Neutrophil (primary cell): ENCODE measurements around the gene RCN1.

Experiments used
- H3K27ac ChIP-seq: fragments of 200-600 bp; sonication (generic); 2 replicates; pipeline ENCODE4 v1.5.1; 2016; ENCODE audit warnings: mild to moderate bottlenecking, moderate library complexity
- H3K27me3 ChIP-seq: fragments of 200-600 bp; sonication (generic); 2 replicates; pipeline ENCODE4 v1.6.0; 2016; ENCODE audit warnings: mild to moderate bottlenecking
- H3K36me3 ChIP-seq: fragments of 200-600 bp; sonication (generic); 2 replicates; pipeline ENCODE4 v1.5.1; 2017
- H3K4me1 ChIP-seq, 2 experiments: fragments of 200-600 bp in 1 of 2; sonication (generic) in 1 of 2; 1 replicate in 1 of 2; 2 replicates in 1 of 2; pipeline versions ENCODE4 v1.5.1 to v1.6.1; 2013 to 2016; ENCODE audit warnings: low read depth in 1 of 2, low read length in 1 of 2, mild to moderate bottlenecking in 1 of 2, moderate library complexity in 1 of 2; ENCODE audit not compliant: control insufficient read depth in 1 of 2, insufficient read depth in 1 of 2
- H3K4me3 ChIP-seq, 2 experiments: fragments of 200-600 bp in 1 of 2; sonication (generic) in 1 of 2; 1 replicate in 1 of 2; 2 replicates in 1 of 2; pipeline ENCODE4 v1.5.1; 2013 to 2016; ENCODE audit warnings: low read depth in 1 of 2, low read length in 1 of 2, mild to moderate bottlenecking in 1 of 2, moderate library complexity in 1 of 2
- H3K9me3 ChIP-seq: fragments of 200-600 bp; sonication (generic); 2 replicates; pipeline ENCODE4 v1.5.1; 2016
- TF ChIP-seq, protein P1 (sequence below): fragments of 200-600 bp; sonication (generic); IDR thresholded peaks from 2 replicates; pipeline ENCODE4 v1.5.1; 2016; ENCODE audit warnings: antibody characterized with exemption

Gene RCN1

DNA sequence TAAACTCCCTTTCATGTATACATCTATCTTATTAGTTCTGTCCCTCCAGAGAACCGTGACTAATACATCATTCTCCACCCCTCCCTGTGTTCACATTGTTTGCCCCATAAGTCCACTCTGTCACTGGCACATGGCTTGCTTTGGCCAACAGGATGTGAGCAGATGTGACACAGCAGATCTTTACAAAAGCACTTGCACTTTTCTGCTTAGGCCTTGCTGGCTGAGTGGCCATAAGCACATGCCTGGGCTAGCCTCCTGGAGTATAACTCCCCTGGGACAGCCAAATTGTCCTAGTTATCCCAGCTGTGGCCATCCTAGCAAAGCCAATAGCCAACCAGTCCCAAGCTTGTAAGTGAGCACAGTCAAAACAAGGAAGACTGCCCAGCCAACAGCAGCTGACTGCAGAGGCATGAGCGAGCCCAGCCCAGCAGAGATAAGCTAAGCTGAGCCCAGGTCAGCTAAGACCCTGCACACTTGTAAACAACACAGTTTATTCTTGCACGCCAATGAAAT lies 9.7 kb upstream of the RCN1 start:
- H3K27me3 ChIP-seq = no peaks in the 10 kb centered on the region
- no peaks in the 10 kb centered on the region for H3K9me3 ChIP-seq
- H3K4me3 ChIP-seq = no peak overlapping the region
- H3K27ac ChIP-seq = no peak overlapping the region
- no peaks in the 10 kb centered on the region for H3K4me1 ChIP-seq
- TF ChIP-seq, protein P1, sequence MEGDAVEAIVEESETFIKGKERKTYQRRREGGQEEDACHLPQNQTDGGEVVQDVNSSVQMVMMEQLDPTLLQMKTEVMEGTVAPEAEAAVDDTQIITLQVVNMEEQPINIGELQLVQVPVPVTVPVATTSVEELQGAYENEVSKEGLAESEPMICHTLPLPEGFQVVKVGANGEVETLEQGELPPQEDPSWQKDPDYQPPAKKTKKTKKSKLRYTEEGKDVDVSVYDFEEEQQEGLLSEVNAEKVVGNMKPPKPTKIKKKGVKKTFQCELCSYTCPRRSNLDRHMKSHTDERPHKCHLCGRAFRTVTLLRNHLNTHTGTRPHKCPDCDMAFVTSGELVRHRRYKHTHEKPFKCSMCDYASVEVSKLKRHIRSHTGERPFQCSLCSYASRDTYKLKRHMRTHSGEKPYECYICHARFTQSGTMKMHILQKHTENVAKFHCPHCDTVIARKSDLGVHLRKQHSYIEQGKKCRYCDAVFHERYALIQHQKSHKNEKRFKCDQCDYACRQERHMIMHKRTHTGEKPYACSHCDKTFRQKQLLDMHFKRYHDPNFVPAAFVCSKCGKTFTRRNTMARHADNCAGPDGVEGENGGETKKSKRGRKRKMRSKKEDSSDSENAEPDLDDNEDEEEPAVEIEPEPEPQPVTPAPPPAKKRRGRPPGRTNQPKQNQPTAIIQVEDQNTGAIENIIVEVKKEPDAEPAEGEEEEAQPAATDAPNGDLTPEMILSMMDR = no peak
- no peaks in the 10 kb centered on the region for H3K36me3 ChIP-seq

DNA sequence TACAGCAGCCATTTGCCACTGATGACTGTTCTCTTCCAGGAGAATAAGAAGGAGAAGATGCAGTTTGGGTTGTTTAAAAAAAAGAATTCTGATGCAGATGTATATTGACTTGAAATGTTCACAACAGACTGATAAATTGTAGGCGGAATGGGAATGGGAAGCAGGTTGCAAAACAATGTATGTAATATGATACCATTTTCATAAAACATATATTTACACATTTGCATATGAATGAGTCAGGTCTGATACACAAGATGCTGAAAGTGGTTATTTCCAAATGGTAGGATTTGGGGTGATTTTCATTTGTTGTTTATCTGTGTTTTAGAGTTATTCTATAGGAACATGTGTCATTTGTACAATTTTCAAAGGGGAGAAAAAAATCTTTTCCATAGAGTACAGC lies 9.0 kb upstream of the RCN1 start:
- Histone ChIP-seq H3K36me3 (no peaks in the 10 kb centered on the region), H3K27me3 (peaks cover 6% of the 10 kb centered on the region)

DNA sequence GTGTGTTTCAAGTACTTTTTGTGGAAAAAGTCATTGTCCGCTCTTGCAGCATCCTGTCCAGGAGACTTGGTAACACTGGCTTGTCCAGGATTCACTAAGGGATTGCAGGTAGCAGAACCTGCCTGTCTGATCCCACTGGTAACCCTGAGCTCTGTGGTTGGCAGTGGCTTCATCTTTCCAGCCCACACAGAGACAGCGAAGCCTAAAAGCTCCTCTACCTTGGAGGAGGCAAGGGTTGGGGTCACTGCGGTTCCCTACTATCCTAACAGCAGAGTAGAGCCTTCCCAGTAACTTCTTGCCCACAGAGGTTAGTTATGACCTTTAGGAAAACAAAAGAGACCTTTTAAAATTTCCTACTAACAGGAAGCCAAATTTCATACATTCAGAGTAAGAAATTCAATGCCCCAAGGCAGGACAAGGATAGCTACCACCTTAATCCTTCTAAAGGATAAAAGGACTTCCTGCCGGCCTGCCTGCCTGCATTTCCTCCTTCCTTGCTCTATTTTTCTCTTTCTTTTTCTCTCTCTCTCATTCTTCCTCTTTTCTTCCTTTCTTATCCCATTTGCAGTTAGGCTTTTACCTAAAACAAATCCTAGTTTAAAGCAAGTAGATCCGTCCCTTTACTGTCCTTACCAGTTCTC lies 8.4 kb upstream of the RCN1 start:
- Histone ChIP-seq H3K27ac (no peak overlapping the region), H3K36me3 (no peaks in the 10 kb centered on the region), H3K4me3 (no peak overlapping the region), H3K4me1 (no peaks in the 10 kb centered on the region), H3K9me3 (no peaks in the 10 kb centered on the region), H3K27me3 (peaks cover 11% of the 10 kb centered on the region)
- TF ChIP-seq, protein P1 = no peak

More for the DNA sequence above, 9.0 kb upstream of the RCN1 start:
- Histone ChIP-seq H3K4me3 (no peak overlapping the region), H3K27ac (no peak overlapping the region), H3K9me3 (no peaks in the 10 kb centered on the region), H3K4me1 (no peaks in the 10 kb centered on the region)
- TF ChIP-seq, protein P1 = no peak

DNA sequence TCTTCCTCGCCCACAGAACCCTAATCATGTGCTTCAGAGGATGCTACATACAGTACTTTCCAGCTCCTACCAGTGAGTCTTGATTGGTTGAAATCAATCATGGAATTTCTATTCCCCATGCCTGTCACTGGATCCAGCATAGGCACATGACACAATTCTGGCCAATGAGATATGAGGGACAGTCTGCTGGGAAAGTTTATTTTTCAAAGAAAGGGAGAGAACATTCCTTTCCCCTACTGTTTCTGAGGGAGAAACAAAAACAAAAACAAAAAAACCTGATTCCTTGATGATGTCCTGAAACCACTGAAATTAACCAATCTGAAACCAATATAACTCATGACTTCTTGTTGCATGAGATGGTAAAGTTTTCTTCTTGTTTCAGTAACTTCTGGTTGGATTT lies 3.3 kb upstream of the RCN1 start:
- H3K9me3 ChIP-seq = no peaks in the 10 kb centered on the region
- no peak overlapping the region for H3K4me3 ChIP-seq
- TF ChIP-seq, protein P1 = no peak
- H3K4me1 ChIP-seq = peaks cover 5 to 16% of the 10 kb centered on the region in 2 experiments
- no peaks in the 10 kb centered on the region for H3K36me3 ChIP-seq
- H3K27ac ChIP-seq = no peak overlapping the region
- peaks cover 57% of the 10 kb centered on the region for H3K27me3 ChIP-seq

DNA sequence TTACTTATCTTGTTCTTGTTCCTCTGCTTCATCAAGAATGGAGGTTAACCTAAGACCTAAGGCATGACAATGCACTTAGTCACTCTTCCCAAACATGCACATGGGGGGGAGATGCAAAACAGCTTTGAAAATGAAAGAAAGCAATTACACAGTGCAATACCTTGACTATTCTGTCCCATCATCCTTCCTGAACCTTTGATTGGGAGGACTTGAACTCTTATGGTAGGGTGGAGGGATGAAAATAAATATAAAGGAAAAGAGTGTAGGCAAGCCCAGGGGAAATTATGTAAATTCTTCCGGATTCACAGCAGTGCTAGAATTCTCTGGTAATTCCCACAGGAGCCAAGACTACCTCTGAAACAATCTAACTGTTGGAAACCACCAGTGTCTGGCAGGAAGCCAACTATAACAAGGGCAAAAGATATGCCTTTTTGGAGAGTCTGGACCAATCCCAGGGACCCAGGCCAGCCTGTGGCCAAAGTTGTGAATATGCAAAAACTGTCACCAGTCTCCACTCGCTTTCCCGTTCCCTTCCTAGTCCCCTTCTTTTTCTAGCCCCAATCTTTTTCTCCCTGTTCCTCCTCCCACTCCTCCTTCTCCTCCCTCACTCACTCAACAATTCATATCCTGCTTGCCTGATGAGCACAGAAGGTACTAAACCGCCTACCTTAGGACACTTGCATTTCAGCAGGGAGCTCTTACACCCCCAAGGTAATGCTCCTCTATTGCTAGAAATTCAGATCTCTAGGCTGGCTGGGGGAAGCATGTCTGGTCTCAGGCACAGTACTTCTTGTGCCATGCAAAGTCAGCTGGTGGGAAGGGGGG lies 2.5 kb upstream of the RCN1 start:
- no peaks in the 10 kb centered on the region for H3K9me3 ChIP-seq
- peaks cover 57% of the 10 kb centered on the region for H3K27me3 ChIP-seq
- no peak overlapping the region for H3K27ac ChIP-seq
- H3K36me3 ChIP-seq = no peaks in the 10 kb centered on the region
- peaks cover 5 to 16% of the 10 kb centered on the region in 2 experiments for H3K4me1 ChIP-seq
- TF ChIP-seq, protein P1 = no peak
- no peak overlapping the region for H3K4me3 ChIP-seq
